Fibroblast of lung (primary cell): ENCODE results near the gene C11orf52. TPM values are rescaled to one million over a fixed set of nuclear protein-coding genes. Genes with fewer than 3 reads are reported as not detected.

Experiments used
- DNase-seq, 2 donors: peaks; one replicate each; pipeline versions ENCODE4 v3.0.0 to v3.0.0-alpha.2; 2010; ENCODE audit warnings: low read depth in 2 of 2
- H2AFZ ChIP-seq: 2 replicates; pipeline ENCODE4 v1.5.1; 2012; ENCODE audit warnings: low read length, control low read depth, inconsistent platforms
- H3K27ac ChIP-seq: 2 replicates; pipeline ENCODE4 v1.5.1; 2011; ENCODE audit warnings: low read length, control low read depth; ENCODE audit not compliant: insufficient read depth
- H3K27me3 ChIP-seq: 2 replicates; pipeline ENCODE4 v1.5.1; 2011; ENCODE audit warnings: mild to moderate bottlenecking, low read length; ENCODE audit not compliant: control insufficient read depth, insufficient read depth
- H3K36me3 ChIP-seq: 2 replicates; pipeline ENCODE4 v1.5.1; 2011; ENCODE audit warnings: low read length; ENCODE audit not compliant: control insufficient read depth, insufficient read depth
- H3K4me1 ChIP-seq: 2 replicates; pipeline ENCODE4 v1.5.1; 2011; ENCODE audit warnings: low read length; ENCODE audit not compliant: control insufficient read depth, insufficient read depth; ENCODE audit errors: extremely low read depth
- H3K4me2 ChIP-seq: 2 replicates; pipeline ENCODE4 v1.5.1; 2011; ENCODE audit warnings: low read length, control low read depth; ENCODE audit not compliant: insufficient read depth; ENCODE audit errors: extremely low read depth
- H3K4me3 ChIP-seq, 4 experiments: fragments of 200-600 bp in 1 of 4; sonication (generic) in 1 of 4; replicated peaks in 1 of 4; 2 replicates each; pipeline ENCODE4 v1.5.1; 2011 to 2016; ENCODE audit warnings: low read length in 4 of 4, low read depth in 3 of 4, mild to moderate bottlenecking in 3 of 4, control low read depth in 2 of 4, inconsistent platforms in 1 of 4, mixed read lengths in 1 of 4; ENCODE audit not compliant: insufficient read depth in 1 of 4; ENCODE audit errors: control extremely low read depth in 1 of 4
- H3K79me2 ChIP-seq: 2 replicates; pipeline ENCODE4 v1.5.1; 2012; ENCODE audit warnings: mild to moderate bottlenecking, low read length, inconsistent platforms; ENCODE audit not compliant: control insufficient read depth, insufficient read depth
- H3K9ac ChIP-seq: 2 replicates; pipeline ENCODE4 v1.5.1; 2011; ENCODE audit warnings: mild to moderate bottlenecking, low read length, control low read depth; ENCODE audit not compliant: insufficient read depth
- H3K9me3 ChIP-seq: 2 replicates; pipeline ENCODE4 v1.5.1; 2012; ENCODE audit warnings: low read depth, low read length; ENCODE audit not compliant: control insufficient read depth, insufficient read depth
- H4K20me1 ChIP-seq: 2 replicates; pipeline ENCODE4 v1.5.1; 2011; ENCODE audit warnings: low read length; ENCODE audit not compliant: control insufficient read depth, insufficient read depth; ENCODE audit errors: extremely low read depth
- CTCF ChIP-seq, 2 donors: IDR thresholded peaks in 1 of 2; conservative IDR thresholded peaks in 1 of 2; 1 replicate in 1 of 2; 2 replicates in 1 of 2; pipeline ENCODE4 v1.5.1; 2011 to 2012; ENCODE audit warnings: low read length in 2 of 2, control low read depth in 1 of 2, inconsistent platforms in 1 of 2, low read depth in 1 of 2, mild to moderate bottlenecking in 1 of 2
- EZH2 ChIP-seq: IDR thresholded peaks from 2 replicates; pipeline ENCODE4 v1.5.1; 2012; ENCODE audit warnings: low read length, control low read depth, mild to moderate bottlenecking; ENCODE audit errors: missing control alignments
- polyA plus RNA-seq, 2 donors: library from polyadenylated mRNA; depleted of rRNA in 1 of 2; stranded (reverse) in 1 of 2; unstranded in 1 of 2; fragments of >200 nt; gene quantifications; 2 replicates each; pipeline ENCODE4 v1.2.1, GENCODE V29; 2011 to 2012; ENCODE audit warnings: missing spikeins in 1 of 2
- total RNA-seq: library from RNA; depleted of rRNA; stranded (reverse); fragments of >200 nt; gene quantifications from 2 replicates; pipeline ENCODE4 v1.2.1, GENCODE V29; 2014

Gene C11orf52
- total and polyA plus RNA-seq, 2 donors (not counting 1 experiment from before 2014, with no cell fraction given): 0.99 to 1.3 TPM

- Histone ChIP-seq H3K27ac (no peak overlapping the region), H3K79me2 (no peaks in the 10 kb centered on the region), H3K4me2 (no peak overlapping the region), H3K4me3 (no peak overlapping the region), H4K20me1 (no peaks in the 10 kb centered on the region), H3K9me3 (no peaks in the 10 kb centered on the region), H3K27me3 (no peaks in the 10 kb centered on the region), H3K36me3 (no peaks in the 10 kb centered on the region), H2AFZ (no peak overlapping the region), H3K9ac (no peak overlapping the region), H3K4me1 (peaks cover 4% of the 10 kb centered on the region)
- TF ChIP-seq CTCF (conservative IDR thresholded peaks at IDR 0.05 in 1 of 2, IDR thresholded peaks at IDR 0.05 in 1 of 2; ENCODE audit: low read depth in 1 of 2, low read length in 2 of 2): no peak
- TF ChIP-seq EZH2: no peak
- DNase-seq: no peak
Measured at GRCh38 chr11:111945198-111945597, 26.5 kb downstream of the C11orf52 start.

GRCh38 chr11:111946499-111946898, 27.8 kb downstream of the C11orf52 start:
- no peak for DNase-seq
- Histone ChIP-seq H3K4me1 (peaks cover 4% of the 10 kb centered on the region), H3K9me3 (no peaks in the 10 kb centered on the region), H3K4me2 (no peak overlapping the region), H3K27ac (no peak overlapping the region), H2AFZ (no peak overlapping the region), H3K9ac (no peak overlapping the region), H3K4me3 (no peak overlapping the region), H4K20me1 (no peaks in the 10 kb centered on the region), H3K36me3 (no peaks in the 10 kb centered on the region), H3K27me3 (no peaks in the 10 kb centered on the region), H3K79me2 (no peaks in the 10 kb centered on the region)
- TF ChIP-seq CTCF (conservative IDR thresholded peaks at IDR 0.05 in 1 of 2, IDR thresholded peaks at IDR 0.05 in 1 of 2; ENCODE audit: low read depth in 1 of 2, low read length in 2 of 2) (no peak), EZH2 (no peak)

GRCh38 chr11:111947143-111947542, 28.4 kb downstream of the C11orf52 start:
- no peak overlapping the region for H3K27ac ChIP-seq
- no peak overlapping the region for H2AFZ ChIP-seq
- TF ChIP-seq EZH2 (no peak), CTCF (conservative IDR thresholded peaks at IDR 0.05 in 1 of 2, IDR thresholded peaks at IDR 0.05 in 1 of 2; ENCODE audit: low read depth in 1 of 2, low read length in 2 of 2) (no peak)

More at GRCh38 chr11:111947143-111947542, 28.4 kb downstream of the C11orf52 start:
- Histone ChIP-seq H3K4me3 (no peak overlapping the region), H4K20me1 (no peaks in the 10 kb centered on the region), H3K9ac (no peak overlapping the region), H3K79me2 (no peaks in the 10 kb centered on the region), H3K9me3 (no peaks in the 10 kb centered on the region), H3K36me3 (no peaks in the 10 kb centered on the region), H3K4me1 (peaks cover 4% of the 10 kb centered on the region), H3K4me2 (no peak overlapping the region), H3K27me3 (no peaks in the 10 kb centered on the region)
- no peak for DNase-seq
